GM12878 (cell line): ENCODE data around the gene SATB1. TPM values are rescaled to one million over a fixed set of nuclear protein-coding genes. Genes with fewer than 3 reads are reported as not detected.

Experiments
- ATAC-seq: fragments of 200-7000 bp; cut with Tn5 transposase; 3 replicates; pipeline ENCODE4 v1.9.1; 2020; ENCODE audit warnings: mild to moderate bottlenecking, moderate library complexity
- BruUV-seq: library from RNA; stranded (reverse); fragments of 400-500 nt; replicated peaks from 2 replicates; lab custom pipeline; 2021; lab: Mats Ljungman, UMichigan
- CTCF ChIA-PET: fragments of 300-600 bp; sonication (Branson Sonifier 250); formaldehyde crosslinking; extraction: SDS; loops from one replicate; lab custom pipeline; 2021; ENCODE audit warnings: inconsistent platforms; lab: Yijun Ruan, JAX
- POLR2A ChIA-PET: fragments of 350-600 bp; formaldehyde crosslinking; extraction: SDS; loops from one replicate; lab custom pipeline; 2021; ENCODE audit warnings: inconsistent platforms; lab: Charles Lee
- RAD21 ChIA-PET: fragments of 300-600 bp; sonication (Branson Sonifier 250); formaldehyde crosslinking; loops from one replicate; lab custom pipeline; 2023; ENCODE audit warnings: antibody characterized with exemption; ENCODE audit not compliant: unreplicated experiment; lab: Charles Lee
- SMC1A ChIA-PET: fragments of 300-600 bp; sonication (Branson Sonifier 250); formaldehyde crosslinking; loops from one replicate; lab custom pipeline; 2023; ENCODE audit not compliant: unreplicated experiment, uncharacterized antibody; lab: Charles Lee
- DNase-seq: peaks from one replicate; pipeline ENCODE4 v3.0.0-alpha.2; 2011; ENCODE audit warnings: low read depth, low spot score
- FAIRE-seq: peaks from 3 replicates; lab custom pipeline; 2011; peaks lifted over from hg19 to GRCh38; lab: Jason Lieb, UNC
- H2AFZ ChIP-seq: 2 replicates; pipeline ENCODE4 v1.6.0; 2011; ENCODE audit warnings: low read depth, low read length, control low read depth; ENCODE audit not compliant: control insufficient read depth
- H3K27ac ChIP-seq: 2 replicates; pipeline ENCODE4 v1.5.1; 2011; ENCODE audit warnings: control low read depth; ENCODE audit not compliant: control insufficient read depth, insufficient read depth
- H3K27me3 ChIP-seq, 2 experiments: replicated peaks in 1 of 2; 2 replicates each; pipeline versions ENCODE4 v1.6.0 to v1.6.1; 2011; ENCODE audit warnings: low read length in 1 of 2; ENCODE audit not compliant: control insufficient read depth in 2 of 2, insufficient read depth in 2 of 2
- H3K36me3 ChIP-seq, 2 experiments: 2 replicates each; pipeline ENCODE4 v1.5.1; 2011; ENCODE audit warnings: low read length in 1 of 2; ENCODE audit not compliant: control insufficient read depth in 2 of 2, insufficient read depth in 2 of 2
- H3K4me1 ChIP-seq: 2 replicates; pipeline ENCODE4 v1.6.1; 2011; ENCODE audit warnings: mild to moderate bottlenecking, low read length, moderate library complexity, mixed read lengths; ENCODE audit not compliant: control insufficient read depth, insufficient read depth
- H3K4me2 ChIP-seq: 2 replicates; pipeline ENCODE4 v1.6.0; 2011; ENCODE audit warnings: control low read depth; ENCODE audit not compliant: control insufficient read depth, insufficient read depth
- H3K4me3 ChIP-seq: fragments of 200-600 bp; sonication (generic); 2 replicates; pipeline ENCODE4 v1.5.1; 2016
- H3K79me2 ChIP-seq: 2 replicates; pipeline ENCODE4 v1.6.0; 2011; ENCODE audit warnings: low read length; ENCODE audit not compliant: control insufficient read depth, insufficient read depth
- H3K9ac ChIP-seq: 2 replicates; pipeline ENCODE4 v1.8.0; 2011; ENCODE audit warnings: low read length, control low read depth, mixed read lengths; ENCODE audit not compliant: control insufficient read depth, insufficient read depth
- H3K9me3 ChIP-seq: replicated peaks from 3 replicates; pipeline ENCODE4 v1.5.1; 2011; ENCODE audit warnings: mild to moderate bottlenecking, low read length; ENCODE audit not compliant: control insufficient read depth, insufficient read depth
- H4K20me1 ChIP-seq: 2 replicates; pipeline ENCODE4 v1.6.0; 2011; ENCODE audit not compliant: control insufficient read depth, insufficient read depth
- EZH2 ChIP-seq: IDR thresholded peaks from 2 replicates; pipeline ENCODE4 v1.6.1; 2012; ENCODE audit warnings: low read depth, mild to moderate bottlenecking, control low read depth, inconsistent platforms, low read length, borderline replicate concordance; ENCODE audit not compliant: control insufficient read depth
- IKZF1 ChIP-seq: fragments of 450-650 bp; conservative IDR thresholded peaks from 2 replicates; pipeline ENCODE4 v1.6.1; 2017; ENCODE audit warnings: antibody characterized with exemption, mild to moderate bottlenecking
- IRF4 ChIP-seq: IDR thresholded peaks from 2 replicates; pipeline ENCODE4 v1.6.1; 2011; ENCODE audit warnings: low read depth, low read length
- KAT2A ChIP-seq: conservative IDR thresholded peaks from 2 replicates; pipeline ENCODE4 v1.6.1; 2011; ENCODE audit warnings: low read depth, low read length; ENCODE audit not compliant: control insufficient read depth
- MEF2B ChIP-seq: fragments of 450-650 bp; IDR thresholded peaks from 2 replicates; pipeline ENCODE4 v1.6.1; 2018; ENCODE audit warnings: mild to moderate bottlenecking, moderate library complexity; ENCODE audit not compliant: partially characterized antibody, poor library complexity, severe bottlenecking
- NR2C1 ChIP-seq: fragments of 450-650 bp; IDR thresholded peaks from 2 replicates; pipeline ENCODE4 v1.6.1; 2017; ENCODE audit warnings: antibody characterized with exemption, mild to moderate bottlenecking, moderate library complexity
- PAX5 ChIP-seq: IDR thresholded peaks from 2 replicates; pipeline ENCODE4 v1.6.1; 2011; ENCODE audit warnings: low read depth, low read length, borderline replicate concordance
- WRNIP1 ChIP-seq: IDR thresholded peaks from 2 replicates; pipeline ENCODE4 v1.6.1; 2011; ENCODE audit warnings: low read depth, low read length, improper control_type of control experiment, borderline replicate concordance
- ZBED1 ChIP-seq: IDR thresholded peaks from 2 replicates; pipeline ENCODE4 v1.6.1; 2016; ENCODE audit warnings: borderline replicate concordance
- ZNF217 ChIP-seq: fragments of 450-650 bp; IDR thresholded peaks from 2 replicates; pipeline ENCODE4 v1.6.1; 2017; ENCODE audit warnings: antibody characterized with exemption, mild to moderate bottlenecking
- WGBS: methylation state at CpG from one replicate; pipeline ENCODE4 v1.1.6; 2016; ENCODE audit warnings: low lambda C conversion rate; ENCODE audit not compliant: insufficient replicate concordance, insufficient coverage; ENCODE audit errors: missing lambda C conversion rate; 5-methylcytosine and 5-hydroxymethylcytosine counted together
- in situ Hi-C: fragments of 300-500 bp; cut with MboI; formaldehyde crosslinking; loops from 9 replicates; pipeline ENCODE4 v1.14.3; 2018; ENCODE audit warnings: mixed read lengths
- intact Hi-C: fragments of 100-400 bp; cut with micrococcal nuclease; formaldehyde crosslinking; loops from one replicate; pipeline ENCODE4 v1.14.2; 2022; ENCODE audit not compliant: unreplicated experiment
- polyA plus RNA-seq, 11 experiments: library from polyadenylated mRNA; depleted of rRNA in 4 of 11; unstranded in 6 of 11; stranded (reverse) in 5 of 11; fragments of >200 nt; fragmentation: Nextera tagmentation in 4 of 11; fragmentation: Illumina TruSeq in 1 of 11; extraction: Ambion mirVana in 4 of 11; extraction: Trizol in 1 of 11; gene quantifications; 1 replicate in 1 of 11; 2 replicates in 10 of 11; pipeline versions ENCODE4 v1.2.1 to v1.2.3, GENCODE V29; 2011 to 2016; ENCODE audit warnings: inconsistent platforms in 2 of 11, missing spikeins in 2 of 11, low read depth in 1 of 11
- total RNA-seq, 4 experiments: library from RNA; depleted of rRNA in 3 of 4; stranded (reverse); fragments of >200 nt in 3 of 4; fragmentation: Illumina TruSeq in 1 of 4; extraction: Trizol in 1 of 4; gene quantifications; 2 replicates each; pipeline versions ENCODE4 v1.2.1 to v1.2.3, GENCODE V29; 2013 to 2021
- TF ChIP-seq, protein P1 (sequence below): fragments of 450-650 bp; IDR thresholded peaks from 2 replicates; pipeline ENCODE4 v1.6.1; 2016; ENCODE audit warnings: mild to moderate bottlenecking, moderate library complexity, borderline replicate concordance
- TF ChIP-seq, protein P2 (sequence below): fragments of 450-650 bp; IDR thresholded peaks from 2 replicates; pipeline ENCODE4 v1.6.1; 2017; ENCODE audit warnings: mild to moderate bottlenecking, low read depth, inconsistent platforms; ENCODE audit not compliant: poor library complexity, severe bottlenecking
- TF ChIP-seq, protein P3 (sequence below): IDR thresholded peaks from 2 replicates; pipeline ENCODE4 v1.6.1; 2012; ENCODE audit warnings: mild to moderate bottlenecking, low read depth, low read length

The SATB1 gene
- total and polyA plus RNA-seq, 10 of the 15 experiments (the other 5 are each of a cell fraction or from before 2014, with no cell fraction given): 0.01 to 0.72 (median 0.07) TPM; not detected in 4

DNA sequence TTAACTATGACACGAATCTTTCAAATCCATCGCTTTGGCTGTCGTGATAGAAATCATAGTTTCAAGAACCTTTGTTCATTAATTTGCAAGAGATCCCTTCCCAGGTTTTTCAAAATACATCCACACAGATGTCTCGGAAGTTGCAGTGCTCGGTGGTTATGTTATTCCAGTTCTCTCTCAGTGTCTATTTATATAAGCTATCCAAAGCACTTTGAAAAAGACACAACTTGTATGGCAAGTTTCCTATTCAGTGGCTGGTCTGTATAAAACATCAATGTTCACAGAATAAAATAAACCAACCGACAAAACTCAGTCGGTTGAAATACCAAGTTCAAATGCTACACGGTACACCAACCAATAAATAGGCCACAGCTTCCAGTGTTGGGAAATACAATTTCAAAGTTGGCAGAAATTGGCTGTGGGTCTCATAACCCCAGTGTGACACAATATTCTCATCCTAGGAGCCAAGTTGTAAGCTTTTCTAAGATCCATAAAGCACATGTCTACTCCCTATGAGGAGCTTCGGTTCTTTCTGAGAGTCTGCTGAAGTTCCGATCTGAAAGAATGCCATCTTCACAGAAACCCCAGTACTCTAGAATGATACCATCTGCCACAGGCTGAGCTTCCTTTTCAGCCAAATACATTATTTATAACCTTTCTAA is 23.7 kb downstream of the SATB1 start (continued):
- TF ChIP-seq, protein P1, sequence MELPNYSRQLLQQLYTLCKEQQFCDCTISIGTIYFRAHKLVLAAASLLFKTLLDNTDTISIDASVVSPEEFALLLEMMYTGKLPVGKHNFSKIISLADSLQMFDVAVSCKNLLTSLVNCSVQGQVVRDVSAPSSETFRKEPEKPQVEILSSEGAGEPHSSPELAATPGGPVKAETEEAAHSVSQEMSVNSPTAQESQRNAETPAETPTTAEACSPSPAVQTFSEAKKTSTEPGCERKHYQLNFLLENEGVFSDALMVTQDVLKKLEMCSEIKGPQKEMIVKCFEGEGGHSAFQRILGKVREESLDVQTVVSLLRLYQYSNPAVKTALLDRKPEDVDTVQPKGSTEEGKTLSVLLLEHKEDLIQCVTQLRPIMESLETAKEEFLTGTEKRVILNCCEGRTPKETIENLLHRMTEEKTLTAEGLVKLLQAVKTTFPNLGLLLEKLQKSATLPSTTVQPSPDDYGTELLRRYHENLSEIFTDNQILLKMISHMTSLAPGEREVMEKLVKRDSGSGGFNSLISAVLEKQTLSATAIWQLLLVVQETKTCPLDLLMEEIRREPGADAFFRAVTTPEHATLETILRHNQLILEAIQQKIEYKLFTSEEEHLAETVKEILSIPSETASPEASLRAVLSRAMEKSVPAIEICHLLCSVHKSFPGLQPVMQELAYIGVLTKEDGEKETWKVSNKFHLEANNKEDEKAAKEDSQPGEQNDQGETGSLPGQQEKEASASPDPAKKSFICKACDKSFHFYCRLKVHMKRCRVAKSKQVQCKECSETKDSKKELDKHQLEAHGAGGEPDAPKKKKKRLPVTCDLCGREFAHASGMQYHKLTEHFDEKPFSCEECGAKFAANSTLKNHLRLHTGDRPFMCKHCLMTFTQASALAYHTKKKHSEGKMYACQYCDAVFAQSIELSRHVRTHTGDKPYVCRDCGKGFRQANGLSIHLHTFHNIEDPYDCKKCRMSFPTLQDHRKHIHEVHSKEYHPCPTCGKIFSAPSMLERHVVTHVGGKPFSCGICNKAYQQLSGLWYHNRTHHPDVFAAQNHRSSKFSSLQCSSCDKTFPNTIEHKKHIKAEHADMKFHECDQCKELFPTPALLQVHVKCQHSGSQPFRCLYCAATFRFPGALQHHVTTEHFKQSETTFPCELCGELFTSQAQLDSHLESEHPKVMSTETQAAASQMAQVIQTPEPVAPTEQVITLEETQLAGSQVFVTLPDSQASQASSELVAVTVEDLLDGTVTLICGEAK: no peak
- TF ChIP-seq IKZF1 (no peak), ZBED1 (no peak), WRNIP1 (no peak)

DNA sequence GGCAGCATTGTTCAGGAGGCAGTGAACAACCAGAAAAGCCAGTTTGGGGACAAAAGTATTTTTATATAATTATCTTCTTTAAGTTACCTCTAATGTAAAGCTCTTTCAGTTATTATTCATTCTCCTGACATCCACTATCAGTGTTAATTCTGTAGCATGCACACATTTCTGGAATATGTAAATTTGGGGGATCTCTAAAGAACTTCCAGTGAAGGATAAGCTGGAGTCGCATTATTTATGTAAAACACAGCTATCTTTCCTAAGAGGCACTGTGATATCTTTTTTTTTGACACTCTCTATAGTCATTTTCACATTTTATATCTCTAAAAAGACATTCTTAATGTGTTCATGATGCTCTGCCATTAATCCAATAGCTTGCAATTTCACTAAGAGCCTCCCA is 26.7 kb downstream of the SATB1 start:
- in situ Hi-C loops: no loop called here
- no peak for FAIRE-seq
- TF ChIP-seq PAX5 (no peak), IKZF1 (no peak), EZH2 (no peak), KAT2A (no peak), NR2C1 (no peak), MEF2B (no peak), IRF4 (no peak), ZNF217 (no peak)
- TF ChIP-seq, protein P2, sequence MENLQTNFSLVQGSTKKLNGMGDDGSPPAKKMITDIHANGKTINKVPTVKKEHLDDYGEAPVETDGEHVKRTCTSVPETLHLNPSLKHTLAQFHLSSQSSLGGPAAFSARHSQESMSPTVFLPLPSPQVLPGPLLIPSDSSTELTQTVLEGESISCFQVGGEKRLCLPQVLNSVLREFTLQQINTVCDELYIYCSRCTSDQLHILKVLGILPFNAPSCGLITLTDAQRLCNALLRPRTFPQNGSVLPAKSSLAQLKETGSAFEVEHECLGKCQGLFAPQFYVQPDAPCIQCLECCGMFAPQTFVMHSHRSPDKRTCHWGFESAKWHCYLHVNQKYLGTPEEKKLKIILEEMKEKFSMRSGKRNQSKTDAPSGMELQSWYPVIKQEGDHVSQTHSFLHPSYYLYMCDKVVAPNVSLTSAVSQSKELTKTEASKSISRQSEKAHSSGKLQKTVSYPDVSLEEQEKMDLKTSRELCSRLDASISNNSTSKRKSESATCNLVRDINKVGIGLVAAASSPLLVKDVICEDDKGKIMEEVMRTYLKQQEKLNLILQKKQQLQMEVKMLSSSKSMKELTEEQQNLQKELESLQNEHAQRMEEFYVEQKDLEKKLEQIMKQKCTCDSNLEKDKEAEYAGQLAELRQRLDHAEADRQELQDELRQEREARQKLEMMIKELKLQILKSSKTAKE: no peak
- TF ChIP-seq, protein P3, sequence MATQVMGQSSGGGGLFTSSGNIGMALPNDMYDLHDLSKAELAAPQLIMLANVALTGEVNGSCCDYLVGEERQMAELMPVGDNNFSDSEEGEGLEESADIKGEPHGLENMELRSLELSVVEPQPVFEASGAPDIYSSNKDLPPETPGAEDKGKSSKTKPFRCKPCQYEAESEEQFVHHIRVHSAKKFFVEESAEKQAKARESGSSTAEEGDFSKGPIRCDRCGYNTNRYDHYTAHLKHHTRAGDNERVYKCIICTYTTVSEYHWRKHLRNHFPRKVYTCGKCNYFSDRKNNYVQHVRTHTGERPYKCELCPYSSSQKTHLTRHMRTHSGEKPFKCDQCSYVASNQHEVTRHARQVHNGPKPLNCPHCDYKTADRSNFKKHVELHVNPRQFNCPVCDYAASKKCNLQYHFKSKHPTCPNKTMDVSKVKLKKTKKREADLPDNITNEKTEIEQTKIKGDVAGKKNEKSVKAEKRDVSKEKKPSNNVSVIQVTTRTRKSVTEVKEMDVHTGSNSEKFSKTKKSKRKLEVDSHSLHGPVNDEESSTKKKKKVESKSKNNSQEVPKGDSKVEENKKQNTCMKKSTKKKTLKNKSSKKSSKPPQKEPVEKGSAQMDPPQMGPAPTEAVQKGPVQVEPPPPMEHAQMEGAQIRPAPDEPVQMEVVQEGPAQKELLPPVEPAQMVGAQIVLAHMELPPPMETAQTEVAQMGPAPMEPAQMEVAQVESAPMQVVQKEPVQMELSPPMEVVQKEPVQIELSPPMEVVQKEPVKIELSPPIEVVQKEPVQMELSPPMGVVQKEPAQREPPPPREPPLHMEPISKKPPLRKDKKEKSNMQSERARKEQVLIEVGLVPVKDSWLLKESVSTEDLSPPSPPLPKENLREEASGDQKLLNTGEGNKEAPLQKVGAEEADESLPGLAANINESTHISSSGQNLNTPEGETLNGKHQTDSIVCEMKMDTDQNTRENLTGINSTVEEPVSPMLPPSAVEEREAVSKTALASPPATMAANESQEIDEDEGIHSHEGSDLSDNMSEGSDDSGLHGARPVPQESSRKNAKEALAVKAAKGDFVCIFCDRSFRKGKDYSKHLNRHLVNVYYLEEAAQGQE: no peak

More for the DNA sequence above, 26.7 kb downstream of the SATB1 start:
- intact Hi-C loops: no loop called here
- Histone ChIP-seq H3K79me2 (no peaks in the 10 kb centered on the region), H3K27ac (no peak overlapping the region), H3K9me3 (no peaks in the 10 kb centered on the region), H3K36me3 (no peaks in the 10 kb centered on the region; a peak in 1 of 4 replicates), H3K4me1 (no peaks in the 10 kb centered on the region), H3K4me2 (no peak overlapping the region), H3K9ac (no peak overlapping the region), H4K20me1 (no peaks in the 10 kb centered on the region), H3K27me3 (no peaks in the 10 kb centered on the region; a peak in 2 of 4 replicates), H2AFZ (no peak overlapping the region), H3K4me3 (no peak overlapping the region)
- no TSS peak for BruUV-seq
- POLR2A ChIA-PET: no interaction called here
- ATAC-seq (no peak), DNase-seq (no peak)
- CTCF ChIA-PET: interaction anchor here (2.3 kb wide), 1 partner anchor 9 kb away, joined by 10 read pairs; no protein-coding TSS in a partner anchor
- RAD21 ChIA-PET: no interaction called here
- 45% methylated on average over 1 of the region's 1 CpG for WGBS
- SMC1A ChIA-PET: no interaction called here
